Mesothelial cell of epicardium (in vitro differentiated cells): ENCODE results near the gene CTTNBP2NL. TPM values are rescaled to one million over a fixed set of nuclear protein-coding genes. Genes with fewer than 3 reads are reported as not detected.
A peak's percentile ranks its signal among the peaks of the same experiment; 100 is the strongest.

Experiments
- DNase-seq, 2 experiments: peaks; one replicate each; pipeline ENCODE4 v3.0.0; 2021; ENCODE audit warnings: low spot score in 2 of 2; ENCODE audit not compliant: unreplicated experiment in 2 of 2
- H3K27ac Mint-ChIP-seq: 2 replicates; pipeline ENCODE4 v1.8.0; 2021; ENCODE audit warnings: mixed read lengths
- H3K27me3 Mint-ChIP-seq: 2 replicates; pipeline ENCODE4 v1.8.0; 2021; ENCODE audit warnings: low read depth, mixed read lengths
- H3K36me3 Mint-ChIP-seq: 2 replicates; pipeline ENCODE4 v1.8.0; 2021; ENCODE audit warnings: mixed read lengths
- H3K4me1 Mint-ChIP-seq: 2 replicates; pipeline ENCODE4 v1.8.0; 2021; ENCODE audit warnings: mixed read lengths
- H3K4me3 Mint-ChIP-seq: 2 replicates; pipeline ENCODE4 v1.8.0; 2021; ENCODE audit warnings: mild to moderate bottlenecking, moderate library complexity, mixed read lengths
- H3K9me3 Mint-ChIP-seq: 2 replicates; pipeline ENCODE4 v1.8.0; 2021; ENCODE audit warnings: mixed read lengths
- total RNA-seq: library from RNA; stranded (reverse); gene quantifications from 3 replicates; pipeline ENCODE4 v1.2.1, GENCODE V29; 2021
- TF ChIP-seq, protein P1 (sequence below): fragments of 200-600 bp; sonication (generic); IDR thresholded peaks from one replicate; pipeline ENCODE4 v1.5.0; 2021; ENCODE audit warnings: antibody characterized with exemption; ENCODE audit not compliant: unreplicated experiment

CTTNBP2NL gene
- total RNA-seq, 1 donor from 2014 or later, result 65.4 TPM

- H3K9me3 Mint-ChIP-seq, result peaks cover 4% of the 10 kb centered on the region
- no peak for DNase-seq
- H3K4me1 Mint-ChIP-seq, result peaks cover 10% of the 10 kb centered on the region
- H3K36me3 Mint-ChIP-seq, result no peaks in the 10 kb centered on the region
- TF ChIP-seq, protein P1, sequence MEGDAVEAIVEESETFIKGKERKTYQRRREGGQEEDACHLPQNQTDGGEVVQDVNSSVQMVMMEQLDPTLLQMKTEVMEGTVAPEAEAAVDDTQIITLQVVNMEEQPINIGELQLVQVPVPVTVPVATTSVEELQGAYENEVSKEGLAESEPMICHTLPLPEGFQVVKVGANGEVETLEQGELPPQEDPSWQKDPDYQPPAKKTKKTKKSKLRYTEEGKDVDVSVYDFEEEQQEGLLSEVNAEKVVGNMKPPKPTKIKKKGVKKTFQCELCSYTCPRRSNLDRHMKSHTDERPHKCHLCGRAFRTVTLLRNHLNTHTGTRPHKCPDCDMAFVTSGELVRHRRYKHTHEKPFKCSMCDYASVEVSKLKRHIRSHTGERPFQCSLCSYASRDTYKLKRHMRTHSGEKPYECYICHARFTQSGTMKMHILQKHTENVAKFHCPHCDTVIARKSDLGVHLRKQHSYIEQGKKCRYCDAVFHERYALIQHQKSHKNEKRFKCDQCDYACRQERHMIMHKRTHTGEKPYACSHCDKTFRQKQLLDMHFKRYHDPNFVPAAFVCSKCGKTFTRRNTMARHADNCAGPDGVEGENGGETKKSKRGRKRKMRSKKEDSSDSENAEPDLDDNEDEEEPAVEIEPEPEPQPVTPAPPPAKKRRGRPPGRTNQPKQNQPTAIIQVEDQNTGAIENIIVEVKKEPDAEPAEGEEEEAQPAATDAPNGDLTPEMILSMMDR, result no peak
- H3K27me3 Mint-ChIP-seq, result peaks cover 29% of the 10 kb centered on the region
- H3K4me3 Mint-ChIP-seq, result no peak overlapping the region
- no peak overlapping the region for H3K27ac Mint-ChIP-seq
Observed at GRCh38 chr1:112381324-112382076, 14.5 kb upstream of the CTTNBP2NL start.

DNA sequence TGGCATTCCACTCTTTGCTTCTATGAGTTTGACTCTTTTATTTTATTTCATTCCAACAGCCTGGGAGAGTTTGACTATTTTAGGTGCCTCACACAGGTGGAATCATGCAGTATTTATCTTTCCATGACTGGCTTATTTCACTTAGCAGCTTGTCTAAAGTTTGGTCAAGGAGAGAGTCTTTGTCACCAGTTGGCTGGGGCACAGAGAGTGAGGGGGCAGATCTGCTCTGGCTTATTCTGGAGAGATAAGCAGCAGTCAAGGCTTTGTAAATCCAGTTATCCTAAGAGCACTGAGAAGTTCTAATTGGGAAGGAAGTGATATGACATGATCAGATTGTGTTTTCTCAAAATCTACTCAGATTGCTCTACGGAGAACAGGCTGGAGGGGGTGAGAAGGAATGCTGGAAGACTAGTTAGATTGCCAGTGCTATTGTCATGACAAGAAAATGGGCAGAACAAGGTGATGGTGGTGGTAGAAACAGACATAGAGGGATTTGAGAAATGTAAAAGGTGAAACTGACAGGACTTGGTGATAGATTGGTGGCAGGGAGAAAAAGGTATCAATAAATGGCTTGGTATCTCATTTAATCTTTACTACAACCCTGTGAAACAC is 12.1 kb upstream of the CTTNBP2NL start:
- H3K4me1 Mint-ChIP-seq, result peaks cover 10% of the 10 kb centered on the region
- DNase-seq, result no peak
- H3K4me3 Mint-ChIP-seq, result no peak overlapping the region
- no peaks in the 10 kb centered on the region for H3K9me3 Mint-ChIP-seq
- peaks cover 23% of the 10 kb centered on the region for H3K27me3 Mint-ChIP-seq
- TF ChIP-seq, protein P1, result no peak
- peak overlapping the region; percentile 0 for H3K27ac Mint-ChIP-seq
- no peaks in the 10 kb centered on the region for H3K36me3 Mint-ChIP-seq

DNA sequence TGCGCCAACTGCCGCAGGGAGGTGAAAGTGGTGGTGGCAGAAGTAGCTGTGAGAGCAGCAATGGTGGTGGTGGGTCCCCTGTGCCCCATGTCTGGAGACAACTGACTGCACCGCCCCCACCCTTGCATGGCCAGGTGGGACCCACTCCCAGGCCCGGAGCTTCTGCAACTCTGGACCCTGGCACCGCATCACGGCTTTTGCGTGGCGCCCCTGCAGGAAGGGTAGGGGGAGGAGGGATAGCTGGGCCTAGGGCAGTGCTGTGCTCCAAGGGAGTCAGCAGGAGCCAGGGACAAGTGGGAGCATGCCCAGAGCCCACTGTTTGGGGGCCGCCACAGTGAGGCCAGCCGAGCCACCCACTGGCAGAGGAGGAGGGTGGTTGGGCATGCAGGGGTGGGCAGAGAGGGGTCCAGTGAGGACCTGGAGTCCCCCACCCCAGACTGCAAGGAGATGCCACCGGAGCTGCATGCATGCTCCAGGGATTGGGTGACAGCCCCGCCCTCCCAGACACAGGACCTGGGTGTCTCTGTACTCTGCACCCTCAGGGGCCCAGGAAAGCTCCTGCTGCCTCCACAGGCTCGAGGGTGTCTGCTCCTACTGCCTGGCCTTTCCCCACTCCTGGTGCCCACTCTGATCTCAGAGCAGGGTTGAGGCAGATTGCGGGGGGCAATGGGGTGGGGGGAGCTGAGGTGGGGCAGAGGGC is 9.8 kb upstream of the CTTNBP2NL start:
- Mint-ChIP-seq H3K9me3 (no peaks in the 10 kb centered on the region), H3K4me3 (no peak overlapping the region), H3K27ac (no peak overlapping the region), H3K4me1 (peaks cover 16% of the 10 kb centered on the region), H3K36me3 (no peaks in the 10 kb centered on the region), H3K27me3 (peaks cover 9% of the 10 kb centered on the region)
- TF ChIP-seq, protein P1, result no peak
- DNase-seq, result no peak

GRCh38 chr1:112386731-112387346 is 9.2 kb upstream of the CTTNBP2NL start:
- TF ChIP-seq, protein P1, result no peak
- Mint-ChIP-seq H3K27me3 (peaks cover 2% of the 10 kb centered on the region), H3K9me3 (no peaks in the 10 kb centered on the region), H3K27ac (no peak overlapping the region), H3K4me3 (no peak overlapping the region), H3K4me1 (peaks cover 19% of the 10 kb centered on the region), H3K36me3 (no peaks in the 10 kb centered on the region)
- no peak for DNase-seq

- H3K4me1 Mint-ChIP-seq, result peaks cover 19% of the 10 kb centered on the region
- no peaks in the 10 kb centered on the region for H3K27me3 Mint-ChIP-seq
- no peaks in the 10 kb centered on the region for H3K36me3 Mint-ChIP-seq
- DNase-seq, result no peak
- TF ChIP-seq, protein P1, result no peak
- H3K9me3 Mint-ChIP-seq, result no peaks in the 10 kb centered on the region
- H3K4me3 Mint-ChIP-seq, result no peak overlapping the region
- no peak overlapping the region for H3K27ac Mint-ChIP-seq
Observed at GRCh38 chr1:112387807-112388206, 8.2 kb upstream of the CTTNBP2NL start.
